Right kidney (tissue), 1 donor: ENCODE data around the gene MEIS1.

Experiments used
- DNase-seq: peaks from one replicate; pipeline ENCODE4 v3.0.0-alpha.2; 2016

Gene MEIS1

GRCh38 chr2:66566726-66567399 is 131.9 kb downstream of the MEIS1 start:
- no peak for DNase-seq

DNA sequence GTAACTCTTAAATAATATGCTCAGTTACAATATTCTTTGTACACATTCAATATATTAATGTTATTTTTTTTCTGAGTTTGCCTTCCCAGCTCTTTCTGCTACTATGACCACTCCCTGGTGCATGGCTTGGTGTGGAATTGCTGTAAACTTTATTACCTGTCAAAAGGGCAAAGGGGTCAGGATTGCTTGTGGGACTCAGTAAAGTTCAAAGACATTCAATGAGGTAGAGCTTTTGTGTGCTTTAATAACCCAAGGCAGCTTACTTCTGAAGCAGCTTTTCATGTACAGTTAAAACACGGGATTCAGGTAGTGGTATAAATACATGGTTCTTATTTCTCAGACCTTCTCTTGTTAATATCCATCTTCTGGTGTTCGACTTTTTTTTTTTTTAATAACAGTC is 132.8 kb downstream of the MEIS1 start:
- no peak for DNase-seq

GRCh38 chr2:66568650-66569300 is 133.8 kb downstream of the MEIS1 start:
- DNase-seq = no peak

GRCh38 chr2:66569321-66569851 is 134.5 kb downstream of the MEIS1 start:
- peak; percentile 42 for DNase-seq

DNA sequence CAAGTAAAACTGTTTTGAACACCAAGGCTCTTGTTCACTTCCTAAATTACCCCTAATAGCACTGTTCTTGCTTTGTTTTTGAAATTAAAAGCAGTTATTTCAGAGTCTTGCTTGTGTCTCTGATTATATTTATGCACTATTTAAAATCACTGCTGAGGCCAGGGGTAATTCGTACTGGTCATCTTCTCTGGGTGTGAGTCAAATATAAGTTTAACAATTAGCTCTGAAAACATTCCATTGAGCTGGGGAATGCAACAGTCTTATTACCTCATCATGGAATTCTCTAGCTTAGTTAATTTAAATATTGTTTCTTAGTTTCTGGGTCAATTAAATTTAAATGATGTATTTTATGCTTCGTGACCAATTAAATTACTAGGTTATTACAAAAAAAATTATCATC is 135.0 kb downstream of the MEIS1 start:
- DNase-seq = no peak

DNA sequence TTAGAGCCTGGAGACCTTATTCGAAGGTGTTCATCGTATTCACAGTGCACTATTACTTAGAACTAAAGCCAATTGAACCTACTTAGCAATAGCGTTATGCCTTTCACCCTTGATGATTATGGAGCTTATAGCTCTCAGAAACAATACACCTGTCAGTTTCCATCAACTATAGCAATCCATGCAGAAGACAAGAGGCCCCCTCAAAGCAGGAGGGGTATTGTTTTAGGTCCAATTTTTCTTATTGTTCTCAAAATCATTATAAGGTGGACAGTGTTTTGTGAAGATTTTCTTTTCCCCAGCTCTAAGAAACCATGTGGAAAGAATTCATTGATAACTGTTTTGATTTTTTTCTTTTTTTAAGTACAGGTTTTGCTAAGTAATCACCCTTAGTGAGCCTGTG is 135.5 kb downstream of the MEIS1 start:
- no peak for DNase-seq

DNA sequence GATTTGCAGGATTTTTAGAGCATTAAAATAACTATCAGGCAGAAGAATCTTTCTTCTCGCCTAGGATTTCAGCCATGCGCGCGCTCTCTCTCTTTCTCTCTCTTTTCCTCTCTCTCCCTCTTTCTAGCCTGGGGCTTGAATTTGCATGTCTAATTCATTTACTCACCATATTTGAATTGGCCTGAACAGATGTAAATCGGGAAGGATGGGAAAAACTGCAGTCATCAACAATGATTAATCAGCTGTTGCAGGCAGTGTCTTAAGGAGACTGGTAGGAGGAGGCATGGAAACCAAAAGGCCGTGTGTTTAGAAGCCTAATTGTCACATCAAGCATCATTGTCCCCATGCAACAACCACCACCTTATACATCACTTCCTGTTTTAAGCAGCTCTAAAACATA is 137.0 kb downstream of the MEIS1 start:
- DNase-seq = no peak

- DNase-seq = no peak
Measured at GRCh38 chr2:66572391-66572790, 137.5 kb downstream of the MEIS1 start.

DNA sequence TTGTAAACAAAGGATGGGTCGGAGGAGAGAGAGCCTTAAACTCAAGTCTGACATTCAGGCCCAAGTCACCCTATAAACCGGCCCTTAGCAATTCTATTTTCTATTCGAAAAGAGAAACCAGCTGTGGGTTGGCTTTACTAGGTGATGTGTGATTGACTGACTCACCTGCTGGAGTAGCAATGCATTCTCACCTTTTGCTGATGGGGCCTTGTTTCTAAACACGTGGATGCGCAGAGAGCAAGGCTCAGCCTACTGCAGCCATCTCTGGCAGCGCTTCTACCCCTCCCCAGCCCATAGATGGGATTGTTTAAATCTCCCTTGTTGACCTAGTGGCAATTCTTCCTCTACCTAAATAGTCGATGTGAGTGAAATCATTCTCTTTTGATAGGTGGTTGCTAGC is 138.5 kb downstream of the MEIS1 start:
- DNase-seq = peak; percentile 53

GRCh38 chr2:66573821-66574233 is 138.9 kb downstream of the MEIS1 start:
- DNase-seq = peak; percentile 55

DNA sequence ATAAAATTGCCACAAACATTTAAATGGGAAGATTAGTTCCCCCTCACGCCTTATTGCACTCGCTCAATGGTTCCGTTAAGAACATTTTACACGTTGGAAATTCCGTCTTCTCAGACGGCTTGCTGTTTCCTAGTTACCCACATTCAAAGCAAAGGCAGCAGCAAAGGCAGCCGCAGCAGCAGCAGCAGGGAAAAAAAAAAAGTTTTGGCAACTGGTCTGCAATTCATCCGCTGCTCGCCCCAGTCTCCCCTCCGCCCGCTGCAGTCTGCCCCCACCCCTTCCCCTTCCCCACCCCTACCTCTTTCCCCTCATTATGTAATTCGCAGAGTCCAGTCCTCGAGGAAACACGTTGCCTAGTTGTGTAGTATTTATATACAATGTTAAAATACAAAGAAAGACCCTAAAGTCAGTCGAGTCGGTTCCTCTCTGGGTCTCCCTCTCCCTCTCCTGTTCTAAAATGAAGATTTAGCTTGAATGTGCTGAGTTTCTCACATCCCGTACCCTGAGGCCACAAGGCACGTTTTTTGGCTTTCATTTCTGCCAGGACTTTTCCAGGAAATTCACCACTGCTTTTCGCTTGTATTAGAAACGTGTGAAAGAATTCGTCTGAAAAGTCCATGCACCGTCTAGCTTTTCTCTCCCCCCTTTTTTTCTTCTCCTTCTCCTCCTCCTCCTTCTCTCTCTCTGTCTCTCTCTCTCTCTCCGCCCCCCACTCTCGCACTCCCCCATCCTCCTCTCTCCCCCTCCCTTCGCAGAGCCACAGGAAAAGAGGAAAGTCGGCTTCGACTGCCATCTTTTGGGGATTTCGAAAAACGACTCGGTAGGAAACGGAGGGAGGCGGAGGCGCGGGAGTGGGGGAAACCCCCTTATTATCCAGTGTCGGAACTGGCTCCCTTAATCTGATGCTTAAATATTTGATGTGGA is 140.0 kb downstream of the MEIS1 start:
- DNase-seq = peak; percentile 84

GRCh38 chr2:66575625-66576310 is 140.8 kb downstream of the MEIS1 start:
- DNase-seq = peak; percentile 88

DNA sequence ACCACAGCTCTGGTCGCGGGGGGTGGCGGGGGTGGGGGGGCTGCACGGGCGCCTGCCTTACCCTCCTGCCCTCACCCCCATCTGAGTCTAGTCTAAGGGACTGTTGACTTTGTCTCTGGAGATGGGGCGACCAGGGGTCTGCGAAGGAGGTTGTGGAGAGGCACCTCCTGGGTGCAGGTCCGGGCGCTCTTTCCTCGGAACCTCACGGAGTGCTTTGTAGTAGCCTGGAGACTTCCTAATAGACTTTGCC is 141.3 kb downstream of the MEIS1 start:
- no peak for DNase-seq

DNA sequence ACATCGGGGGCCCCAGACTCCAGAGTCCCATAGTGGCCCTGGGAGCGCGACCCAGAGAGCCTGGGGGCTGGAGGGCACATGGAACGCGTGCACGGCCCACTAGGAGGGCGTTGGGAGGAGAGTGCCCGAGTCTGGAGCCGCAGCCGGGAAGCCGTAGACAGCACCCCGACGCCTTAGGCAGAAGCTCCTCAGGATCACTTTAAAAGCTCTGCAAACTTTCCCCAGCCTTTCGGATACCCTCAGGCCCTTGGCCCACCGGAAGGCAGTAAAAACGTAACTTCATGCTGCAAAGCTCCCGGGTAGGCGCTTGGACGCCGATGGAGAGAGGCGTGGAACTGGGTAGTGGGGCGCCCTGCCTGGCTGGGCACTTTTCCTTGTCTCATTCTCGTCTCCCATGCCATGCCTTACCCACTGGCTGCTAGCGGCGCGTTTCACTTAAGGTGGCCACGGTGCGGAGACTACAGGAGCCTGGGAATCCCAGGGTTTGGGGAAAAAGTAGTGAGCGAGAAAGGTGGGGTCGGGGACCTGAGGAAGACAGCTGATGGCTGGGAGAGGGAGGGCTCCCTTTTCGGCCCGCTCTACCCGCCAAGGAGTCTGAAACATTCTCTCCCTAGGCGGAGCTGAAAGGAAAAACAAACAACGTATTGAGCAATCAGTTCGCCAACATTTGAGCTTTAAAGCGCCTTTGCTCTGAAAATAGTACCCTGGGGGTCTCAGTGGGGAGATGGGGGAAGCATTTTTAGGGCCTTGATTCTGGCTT is 141.8 kb downstream of the MEIS1 start:
- peak; percentile 88 for DNase-seq

DNA sequence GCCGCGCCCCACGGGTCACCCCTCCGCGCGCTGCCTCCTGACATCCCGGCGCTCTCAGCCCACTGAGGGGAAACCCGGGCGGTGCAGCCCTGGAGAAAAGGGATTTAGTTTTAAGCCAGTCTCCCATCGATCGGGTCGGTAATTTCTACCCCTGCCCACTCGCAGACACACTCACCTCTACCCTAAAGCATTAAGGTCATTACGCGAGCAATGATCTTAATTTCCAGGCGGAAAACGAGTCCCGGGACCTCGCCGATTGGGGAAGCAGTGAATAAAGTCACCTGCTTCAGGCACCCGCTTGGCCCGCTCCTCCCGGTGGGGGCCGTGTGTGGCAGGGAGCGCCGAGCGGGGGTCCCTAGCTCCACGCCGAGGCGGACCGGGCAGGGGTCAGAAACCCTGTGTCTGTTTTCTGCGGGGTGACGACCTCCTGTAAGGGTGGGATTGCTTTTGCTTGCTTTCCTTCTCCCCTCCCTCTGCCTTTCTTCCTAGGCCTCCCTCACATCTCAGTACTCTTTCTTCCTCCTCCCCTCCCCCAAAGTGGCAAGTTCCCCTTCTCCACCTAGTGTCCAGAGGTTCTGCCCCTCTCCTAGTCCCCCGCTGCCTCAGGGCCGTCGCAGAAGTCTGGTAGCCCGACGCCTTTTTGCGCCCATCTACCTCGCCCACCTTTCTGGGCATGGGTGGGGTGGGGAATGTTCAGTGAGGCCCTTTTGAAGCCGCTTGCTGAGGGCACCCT is 142.6 kb downstream of the MEIS1 start:
- peak; percentile 87 for DNase-seq

DNA sequence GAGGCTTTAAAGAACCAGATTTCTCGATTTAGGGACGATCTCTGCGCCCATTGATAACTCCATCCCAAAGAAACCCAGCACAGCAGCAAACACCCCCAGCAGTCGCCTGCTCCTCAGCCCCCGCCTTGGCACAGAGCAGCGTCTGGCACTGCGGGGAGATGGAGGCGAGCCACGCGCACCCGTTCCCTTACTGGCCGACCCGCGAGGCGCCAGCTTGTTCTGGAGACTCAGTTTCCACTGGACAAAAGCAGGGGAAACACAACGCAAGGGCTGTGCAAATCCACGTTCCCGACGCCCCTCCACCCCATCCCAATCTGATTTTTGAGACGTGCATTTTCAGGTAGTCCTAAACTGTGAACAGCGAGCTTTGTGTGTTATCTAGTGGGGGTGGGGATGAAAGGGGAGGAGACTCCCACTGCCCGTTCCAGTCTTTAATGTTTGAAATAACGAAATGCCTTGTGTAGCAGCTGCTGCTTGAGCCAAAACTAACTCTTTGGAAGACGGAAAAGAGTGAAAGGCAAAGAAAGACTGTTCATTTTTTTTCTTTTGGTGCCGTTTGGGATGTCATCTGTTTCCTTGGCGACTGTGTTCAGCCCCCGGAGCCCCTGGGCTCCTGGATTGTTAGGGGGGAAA is 143.2 kb downstream of the MEIS1 start:
- peak; percentile 86 for DNase-seq

DNA sequence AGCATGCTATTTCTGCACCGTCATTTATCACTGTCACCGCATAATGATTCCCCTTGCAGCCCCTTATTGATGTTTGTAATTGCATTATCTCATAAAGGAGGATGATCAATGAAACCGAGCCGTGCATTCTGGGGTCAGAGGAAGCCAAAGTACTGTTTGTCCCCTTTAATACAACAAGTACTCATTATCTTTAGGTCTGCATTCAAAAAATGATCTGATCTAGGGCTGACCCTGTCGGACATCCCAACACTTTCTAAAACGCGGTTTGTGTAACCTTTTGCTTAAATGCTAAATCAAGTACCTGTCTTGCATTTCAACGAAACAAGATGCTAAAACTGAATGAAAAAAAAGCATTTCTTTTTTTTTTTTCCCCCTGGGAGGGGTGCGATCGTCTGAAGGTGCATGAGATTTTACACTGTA is 143.8 kb downstream of the MEIS1 start:
- no peak for DNase-seq

GRCh38 chr2:66579186-66580126 is 144.5 kb downstream of the MEIS1 start:
- DNase-seq = peak; percentile 49
